Measurements from ENCODE around the gene FLT1.

The FLT1 gene

GRCh38 chr13:28475916-28476725 lies 18.8 kb downstream of the FLT1 start:
- H3K4me3 ChIP-seq (ENCODE audit: low read depth, low read length), result no peak overlapping the region
- no peaks in the 10 kb centered on the region for H3K9me3 ChIP-seq
- H3K27me3 ChIP-seq, result no peaks in the 10 kb centered on the region
- DNase-seq, result no peak
- H3K36me3 ChIP-seq, result no peaks in the 10 kb centered on the region
- peaks cover 2% of the 10 kb centered on the region for H3K4me1 ChIP-seq
- no peak for TF ChIP-seq CTCF (IDR thresholded peaks at IDR 0.05; ENCODE audit: low read depth, low read length)

GRCh38 chr13:28474491-28475134 lies 20.3 kb downstream of the FLT1 start:
- Histone ChIP-seq H3K4me1 (peaks cover 2% of the 10 kb centered on the region), H3K4me3 (ENCODE audit: low read depth, low read length) (no peak overlapping the region), H3K9me3 (no peaks in the 10 kb centered on the region), H3K36me3 (no peaks in the 10 kb centered on the region), H3K27me3 (no peaks in the 10 kb centered on the region)
- no peak for TF ChIP-seq CTCF (IDR thresholded peaks at IDR 0.05; ENCODE audit: low read depth, low read length)
- DNase-seq, result no peak

GRCh38 chr13:28473044-28473443 lies 21.9 kb downstream of the FLT1 start:
- TF ChIP-seq CTCF (IDR thresholded peaks at IDR 0.05; ENCODE audit: low read depth, low read length), result no peak
- DNase-seq, result no peak
- Histone ChIP-seq H3K9me3 (no peaks in the 10 kb centered on the region), H3K36me3 (no peaks in the 10 kb centered on the region), H3K27me3 (no peaks in the 10 kb centered on the region), H3K4me3 (ENCODE audit: low read depth, low read length) (no peak overlapping the region), H3K4me1 (peaks cover 2% of the 10 kb centered on the region; the same call in 1 of the 2 replicates)

- no peaks in the 10 kb centered on the region for H3K27me3 ChIP-seq
- no peak for TF ChIP-seq CTCF (IDR thresholded peaks at IDR 0.05; ENCODE audit: low read depth, low read length)
- H3K4me1 ChIP-seq, result peaks cover 3% of the 10 kb centered on the region; the same call in 1 of the 2 replicates
- no peak for DNase-seq
- H3K36me3 ChIP-seq, result no peaks in the 10 kb centered on the region
- no peak overlapping the region for H3K4me3 ChIP-seq (ENCODE audit: low read depth, low read length)
- H3K9me3 ChIP-seq, result no peaks in the 10 kb centered on the region
These were observed 23.5 kb downstream of the FLT1 start for GRCh38 chr13:28471421-28471820.

- H3K9me3 ChIP-seq, result no peaks in the 10 kb centered on the region
- no peak for DNase-seq
- no peak for TF ChIP-seq CTCF (IDR thresholded peaks at IDR 0.05; ENCODE audit: low read depth, low read length)
- H3K27me3 ChIP-seq, result no peaks in the 10 kb centered on the region
- H3K36me3 ChIP-seq, result no peaks in the 10 kb centered on the region
- H3K4me1 ChIP-seq, result peaks cover 3% of the 10 kb centered on the region
- no peak overlapping the region for H3K4me3 ChIP-seq (ENCODE audit: low read depth, low read length)
These were observed 24.6 kb downstream of the FLT1 start for GRCh38 chr13:28470296-28470695.

- DNase-seq, result no peak
- Histone ChIP-seq H3K36me3 (no peaks in the 10 kb centered on the region), H3K4me3 (ENCODE audit: low read depth, low read length) (no peak overlapping the region), H3K9me3 (no peaks in the 10 kb centered on the region), H3K27me3 (no peaks in the 10 kb centered on the region), H3K4me1 (peaks cover 10% of the 10 kb centered on the region)
- no peak for TF ChIP-seq CTCF (IDR thresholded peaks at IDR 0.05; ENCODE audit: low read depth, low read length)
These were observed 25.6 kb downstream of the FLT1 start for GRCh38 chr13:28469316-28469715.
